Activated T-helper 9 cell treated with anti-CD3 and anti-CD28 coated beads, Interleukin-2, amount 50 U/mL, for 16 hours (primary cell): ENCODE measurements around the gene ALB.

Source experiments
- DNase-seq: peaks from one replicate; pipeline ENCODE4 v3.0.0-alpha.2; 2020; ENCODE audit warnings: low read depth

Gene ALB

DNA sequence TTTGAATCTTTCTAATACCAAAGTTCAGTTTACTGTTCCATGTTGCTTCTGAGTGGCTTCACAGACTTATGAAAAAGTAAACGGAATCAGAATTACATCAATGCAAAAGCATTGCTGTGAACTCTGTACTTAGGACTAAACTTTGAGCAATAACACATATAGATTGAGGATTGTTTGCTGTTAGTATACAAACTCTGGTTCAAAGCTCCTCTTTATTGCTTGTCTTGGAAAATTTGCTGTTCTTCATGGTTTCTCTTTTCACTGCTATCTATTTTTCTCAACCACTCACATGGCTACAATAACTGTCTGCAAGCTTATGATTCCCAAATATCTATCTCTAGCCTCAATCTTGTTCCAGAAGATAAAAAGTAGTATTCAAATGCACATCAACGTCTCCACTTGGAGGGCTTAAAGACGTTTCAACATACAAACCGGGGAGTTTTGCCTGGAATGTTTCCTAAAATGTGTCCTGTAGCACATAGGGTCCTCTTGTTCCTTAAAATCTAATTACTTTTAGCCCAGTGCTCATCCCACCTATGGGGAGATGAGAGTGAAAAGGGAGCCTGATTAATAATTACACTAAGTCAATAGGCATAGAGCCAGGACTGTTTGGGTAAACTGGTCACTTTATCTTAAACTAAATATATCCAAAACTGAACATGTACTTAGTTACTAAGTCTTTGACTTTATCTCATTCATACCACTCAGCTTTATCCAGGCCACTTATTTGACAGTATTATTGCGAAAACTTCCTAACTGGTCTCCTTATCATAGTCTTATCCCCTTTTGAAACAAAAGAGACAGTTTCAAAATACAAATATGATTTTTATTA, 28.3 kb downstream of the ALB start:
- no peak for DNase-seq

DNA sequence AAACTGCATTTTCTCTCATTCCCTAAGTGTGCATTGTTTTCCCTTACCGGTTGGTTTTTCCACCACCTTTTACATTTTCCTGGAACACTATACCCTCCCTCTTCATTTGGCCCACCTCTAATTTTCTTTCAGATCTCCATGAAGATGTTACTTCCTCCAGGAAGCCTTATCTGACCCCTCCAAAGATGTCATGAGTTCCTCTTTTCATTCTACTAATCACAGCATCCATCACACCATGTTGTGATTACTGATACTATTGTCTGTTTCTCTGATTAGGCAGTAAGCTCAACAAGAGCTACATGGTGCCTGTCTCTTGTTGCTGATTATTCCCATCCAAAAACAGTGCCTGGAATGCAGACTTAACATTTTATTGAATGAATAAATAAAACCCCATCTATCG, 29.1 kb downstream of the ALB start:
- DNase-seq: no peak

DNA sequence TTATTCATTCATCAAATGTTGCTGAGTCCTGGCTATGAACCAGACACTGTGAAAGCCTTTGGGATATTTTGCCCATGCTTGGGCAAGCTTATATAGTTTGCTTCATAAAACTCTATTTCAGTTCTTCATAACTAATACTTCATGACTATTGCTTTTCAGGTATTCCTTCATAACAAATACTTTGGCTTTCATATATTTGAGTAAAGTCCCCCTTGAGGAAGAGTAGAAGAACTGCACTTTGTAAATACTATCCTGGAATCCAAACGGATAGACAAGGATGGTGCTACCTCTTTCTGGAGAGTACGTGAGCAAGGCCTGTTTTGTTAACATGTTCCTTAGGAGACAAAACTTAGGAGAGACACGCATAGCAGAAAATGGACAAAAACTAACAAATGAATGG, 30.2 kb downstream of the ALB start:
- DNase-seq: no peak

DNA sequence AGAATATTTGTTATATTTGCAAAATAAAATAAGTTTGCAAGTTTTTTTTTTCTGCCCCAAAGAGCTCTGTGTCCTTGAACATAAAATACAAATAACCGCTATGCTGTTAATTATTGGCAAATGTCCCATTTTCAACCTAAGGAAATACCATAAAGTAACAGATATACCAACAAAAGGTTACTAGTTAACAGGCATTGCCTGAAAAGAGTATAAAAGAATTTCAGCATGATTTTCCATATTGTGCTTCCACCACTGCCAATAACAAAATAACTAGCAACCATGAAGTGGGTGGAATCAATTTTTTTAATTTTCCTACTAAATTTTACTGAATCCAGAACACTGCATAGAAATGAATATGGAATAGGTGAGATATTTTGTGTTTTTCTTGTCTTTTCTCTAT, 31.9 kb downstream of the ALB start, which contains the start of gene AFP:
AFP (plus strand) TSS at position 238 of the 400 bp plus-strand sequence; CDS start at position 280, 42 bp downstream.
- no peak for DNase-seq

DNA sequence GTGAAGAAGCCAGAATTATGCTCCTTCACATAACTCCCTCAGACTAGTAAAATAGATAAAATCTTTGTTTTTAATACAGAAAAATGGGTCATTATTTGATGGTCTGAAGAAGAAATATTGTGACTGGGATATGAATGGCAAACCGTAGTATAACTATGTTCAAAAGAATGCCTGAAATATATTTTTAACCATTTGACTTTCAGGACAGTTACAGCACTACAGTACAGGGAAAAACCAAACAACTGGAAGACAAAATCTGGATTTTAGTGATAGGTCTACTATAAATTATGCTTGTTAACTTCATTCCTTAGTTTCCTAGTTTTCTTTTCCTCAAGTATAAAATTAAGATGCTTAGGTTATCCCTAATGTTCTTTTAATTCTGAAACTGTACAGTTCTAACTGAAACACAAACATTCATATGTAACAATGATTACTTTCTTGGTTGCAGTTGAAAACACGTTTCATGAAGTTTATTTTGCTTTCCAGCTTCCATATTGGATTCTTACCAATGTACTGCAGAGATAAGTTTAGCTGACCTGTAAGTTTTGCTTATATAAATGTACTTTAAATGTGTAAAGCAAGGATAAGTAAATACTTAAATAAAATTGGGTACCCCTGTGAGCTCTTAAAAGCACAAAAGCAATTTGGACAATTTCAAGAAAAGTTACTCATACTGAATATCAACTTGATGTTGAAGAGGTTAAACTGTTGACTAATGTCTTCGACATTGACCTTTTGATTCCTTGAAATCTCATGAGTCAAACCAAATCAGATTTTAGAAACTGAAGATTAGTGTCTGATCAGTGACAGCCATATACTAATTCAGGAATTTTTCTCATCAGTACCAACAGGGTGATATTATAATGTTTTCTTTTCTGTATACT, 32.8 kb downstream of the ALB start:
- no peak for DNase-seq

DNA sequence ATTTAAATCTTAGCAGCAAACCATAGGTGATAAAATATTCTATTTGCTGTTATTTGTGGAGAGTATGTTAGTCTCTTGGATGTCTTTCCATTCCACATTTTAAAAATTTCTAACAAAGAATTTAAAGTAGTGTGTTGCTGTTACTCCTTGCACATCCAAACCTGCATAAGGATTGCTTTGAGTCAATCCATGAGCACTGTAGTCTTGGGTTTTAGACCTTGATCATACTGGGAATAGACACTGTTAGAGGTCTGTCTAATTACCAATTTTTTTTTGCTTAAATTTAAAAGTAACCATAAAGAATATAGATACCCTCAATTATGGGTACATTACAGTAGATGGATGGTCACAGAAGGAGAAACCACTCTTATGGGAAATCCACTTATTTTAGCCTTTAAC, 33.5 kb downstream of the ALB start:
- no peak for DNase-seq

DNA sequence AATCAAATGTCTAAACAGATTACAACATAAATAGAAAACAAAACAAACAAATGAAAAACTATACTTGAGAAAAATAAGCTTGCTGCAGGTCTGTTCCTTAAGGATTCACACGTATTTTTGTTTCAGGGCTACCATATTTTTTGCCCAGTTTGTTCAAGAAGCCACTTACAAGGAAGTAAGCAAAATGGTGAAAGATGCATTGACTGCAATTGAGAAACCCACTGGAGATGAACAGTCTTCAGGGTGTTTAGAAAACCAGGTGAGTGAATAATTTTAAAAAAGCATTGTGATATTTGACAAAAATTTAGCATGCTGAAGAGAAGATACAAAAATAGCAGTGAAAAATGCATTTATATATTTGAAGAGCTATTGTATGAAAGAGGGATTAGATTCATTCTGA, 34.0 kb downstream of the ALB start:
- no peak for DNase-seq

DNA sequence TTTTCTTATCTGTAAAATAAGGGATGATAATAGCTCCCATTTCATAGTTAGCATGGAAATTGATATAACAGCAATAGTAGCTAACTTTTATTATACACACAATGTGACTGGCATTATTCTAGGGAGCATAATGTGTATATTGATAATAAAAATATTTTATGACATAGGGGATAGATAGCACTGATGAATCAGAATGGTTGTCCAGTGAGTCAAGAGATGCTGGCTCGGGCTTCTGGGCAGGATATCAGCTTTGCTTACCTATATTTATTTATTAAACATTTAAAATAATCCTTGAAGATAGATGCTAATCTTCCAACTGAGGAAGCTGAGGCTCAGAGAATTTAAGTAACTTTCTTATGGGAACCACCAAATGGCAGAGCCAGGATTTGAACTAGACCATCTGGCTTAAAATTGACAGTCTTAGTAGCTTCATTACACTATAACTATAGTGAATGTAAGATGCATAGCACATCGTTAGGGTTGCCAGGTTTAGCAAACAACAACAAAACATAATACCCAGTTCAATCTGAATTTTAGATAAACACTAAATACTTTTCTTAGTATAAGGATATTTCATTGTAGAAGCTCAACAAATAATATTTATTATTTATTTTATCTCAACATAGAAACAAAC, 34.6 kb downstream of the ALB start:
- no peak for DNase-seq

DNA sequence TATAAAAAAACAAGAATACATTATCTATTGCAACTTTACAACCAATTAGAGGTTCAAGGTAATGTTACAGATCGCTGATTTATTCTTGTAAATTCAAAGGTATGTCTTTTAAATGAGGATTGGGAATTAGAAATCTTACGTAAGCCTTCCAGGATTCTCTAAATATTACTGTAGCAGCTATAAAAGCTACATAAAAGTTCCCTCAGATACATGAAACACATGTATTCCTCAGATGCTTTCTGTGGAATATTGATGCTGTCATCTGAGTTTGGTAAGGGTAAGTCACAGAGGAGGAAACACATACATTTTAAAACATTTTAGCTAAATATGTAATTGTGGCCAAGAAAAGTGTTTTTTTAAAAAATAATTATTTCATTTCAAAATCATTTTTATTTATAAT, 35.4 kb downstream of the ALB start:
- no peak for DNase-seq

DNA sequence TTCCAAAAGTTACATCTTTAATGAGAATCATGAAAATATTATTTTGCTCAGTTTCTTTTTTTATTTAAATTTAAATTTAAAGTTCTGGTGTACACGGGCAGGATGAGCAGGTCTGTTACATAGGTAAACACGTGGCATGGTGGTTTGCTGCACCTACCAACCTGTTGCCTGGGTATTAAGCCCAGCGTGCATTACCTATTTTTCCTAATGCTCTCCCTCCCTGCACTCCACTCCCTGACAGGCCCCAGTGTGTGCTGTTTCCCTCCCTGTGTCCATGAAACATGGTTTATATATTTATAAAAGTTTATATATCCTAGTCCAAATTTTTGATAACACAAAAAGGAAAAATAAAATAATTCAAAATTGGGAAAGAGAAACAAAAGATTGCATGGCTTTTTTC, 35.9 kb downstream of the ALB start:
- no peak for DNase-seq

DNA sequence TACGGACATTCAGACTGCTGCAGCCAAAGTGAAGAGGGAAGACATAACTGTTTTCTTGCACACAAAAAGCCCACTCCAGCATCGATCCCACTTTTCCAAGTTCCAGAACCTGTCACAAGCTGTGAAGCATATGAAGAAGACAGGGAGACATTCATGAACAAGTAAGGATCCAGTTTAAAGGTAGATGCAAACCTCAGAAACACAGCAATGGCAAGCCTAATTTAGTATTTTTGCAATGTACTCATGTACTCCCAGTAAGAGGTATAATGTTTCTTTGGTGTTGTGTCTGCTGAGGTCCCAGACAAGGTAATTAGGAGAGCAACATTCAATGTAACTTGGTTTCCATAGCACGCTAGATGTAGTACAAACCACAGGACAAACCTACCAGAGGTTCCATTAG, 36.6 kb downstream of the ALB start:
- no peak for DNase-seq

DNA sequence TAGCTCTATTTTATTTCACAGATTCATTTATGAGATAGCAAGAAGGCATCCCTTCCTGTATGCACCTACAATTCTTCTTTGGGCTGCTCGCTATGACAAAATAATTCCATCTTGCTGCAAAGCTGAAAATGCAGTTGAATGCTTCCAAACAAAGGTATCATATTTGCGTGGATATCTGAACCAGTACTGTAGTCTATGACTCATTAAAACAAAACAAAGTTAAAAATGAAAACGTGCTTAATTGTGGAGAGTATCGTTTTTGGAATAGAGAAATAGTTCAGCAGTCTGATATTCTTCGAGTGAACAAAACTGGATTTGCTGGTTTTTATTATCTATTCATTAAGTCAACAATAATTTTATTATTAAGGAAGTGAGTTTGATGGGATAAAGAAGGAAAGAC, 38.2 kb downstream of the ALB start:
- DNase-seq: no peak

DNA sequence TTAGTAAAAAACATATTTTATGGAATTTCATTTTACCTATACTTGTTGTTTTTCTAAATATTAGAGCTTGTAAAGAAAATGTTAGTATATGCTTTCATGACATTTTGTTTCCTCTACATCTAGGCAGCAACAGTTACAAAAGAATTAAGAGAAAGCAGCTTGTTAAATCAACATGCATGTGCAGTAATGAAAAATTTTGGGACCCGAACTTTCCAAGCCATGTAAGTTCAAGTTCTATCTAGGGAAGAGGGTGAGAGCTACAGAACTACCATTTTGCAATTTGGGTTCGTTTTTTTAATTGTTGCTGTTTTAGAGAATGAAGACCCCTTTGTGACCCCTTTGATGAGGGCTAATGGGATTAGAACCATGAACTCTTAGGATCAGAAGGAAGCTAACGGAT, 39.1 kb downstream of the ALB start:
- DNase-seq: no peak

DNA sequence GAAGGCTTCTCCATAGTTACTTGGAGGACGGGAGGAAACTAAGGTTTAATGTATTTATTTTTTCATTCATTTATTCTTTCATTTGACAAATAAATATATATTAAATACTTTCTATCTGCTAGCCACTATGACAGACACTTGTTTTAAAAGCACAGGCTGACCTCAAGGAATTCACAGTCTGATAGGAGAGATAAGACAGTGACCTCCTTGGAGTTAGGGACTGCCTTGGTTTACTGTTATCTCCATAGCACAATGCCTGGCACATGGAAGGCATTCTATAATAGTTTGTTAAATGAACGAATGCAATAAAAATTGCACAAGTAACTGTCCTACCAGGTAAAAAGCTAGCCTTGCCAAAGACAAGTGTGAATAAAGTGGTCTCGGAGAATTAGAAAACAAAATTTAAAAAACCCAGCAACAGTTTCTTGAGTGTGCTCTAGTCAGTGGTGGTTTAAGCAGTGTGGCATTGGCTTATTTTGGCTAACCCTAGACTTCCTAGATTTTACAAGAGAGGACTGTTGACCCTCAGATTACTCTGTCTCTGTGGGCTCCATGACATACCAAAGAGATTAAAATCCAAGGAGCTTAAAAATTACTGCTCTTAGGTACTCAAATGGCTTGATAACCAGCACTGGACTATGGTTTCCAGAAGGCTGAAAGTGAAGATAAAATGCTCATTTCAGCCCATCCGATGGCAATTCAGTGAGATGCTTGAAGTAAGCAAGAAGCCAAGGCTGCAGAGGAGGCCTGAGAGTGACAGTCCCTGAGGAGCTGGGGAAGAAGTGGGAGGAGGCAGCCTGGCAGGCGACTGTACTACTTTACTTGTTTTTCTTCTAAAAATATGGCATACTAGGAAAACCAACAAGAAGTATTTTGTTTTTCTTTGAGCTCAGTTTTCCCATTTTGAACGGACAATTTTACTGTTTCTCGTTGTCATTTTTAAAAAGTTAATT, 41.6 kb downstream of the ALB start:
- DNase-seq: no peak

DNA sequence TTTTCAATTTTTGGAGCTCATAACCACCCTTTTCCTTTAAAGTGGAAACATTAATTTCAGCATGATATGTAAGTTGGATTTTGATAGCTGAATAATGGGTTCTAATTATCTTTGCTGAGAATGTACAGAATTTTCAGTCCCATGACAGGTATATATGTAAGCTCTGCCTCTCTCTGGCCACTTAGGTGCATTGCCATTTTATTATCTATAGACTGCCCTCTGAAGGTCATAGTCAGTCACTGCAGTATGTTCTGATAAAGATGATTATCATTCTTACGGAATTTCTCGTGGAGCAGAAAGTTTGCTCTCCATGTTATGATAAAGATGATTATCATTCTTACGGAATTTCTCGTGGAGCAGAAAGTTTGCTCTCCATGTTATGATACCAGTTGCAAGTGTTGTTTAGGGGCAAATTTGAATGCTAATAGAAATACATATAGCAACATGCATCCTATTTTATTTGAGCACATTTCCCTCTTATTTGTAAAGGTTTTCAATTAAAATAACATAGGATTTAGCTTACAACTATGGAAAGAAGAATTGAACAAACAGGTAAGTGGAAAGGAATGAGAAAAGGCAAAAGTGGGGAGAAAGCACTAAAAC, 42.4 kb downstream of the ALB start:
- DNase-seq: no peak

DNA sequence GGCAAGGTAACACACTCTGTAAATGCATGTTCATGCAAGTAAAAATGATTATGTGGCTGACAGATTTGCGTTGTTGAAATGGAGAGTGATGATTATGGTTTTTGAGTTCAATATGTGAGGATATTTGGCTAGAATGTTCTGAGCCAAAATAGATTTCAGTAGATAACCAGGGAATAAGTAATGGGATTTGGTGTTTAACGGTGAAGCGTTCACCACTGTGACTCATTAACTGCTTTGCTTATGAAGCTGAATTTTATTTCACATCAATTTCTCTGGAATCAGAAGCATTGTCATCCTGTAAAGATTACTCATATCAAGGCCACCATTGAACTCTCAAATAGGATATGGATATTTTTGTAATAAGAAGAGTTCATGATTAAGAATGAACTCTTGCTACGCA, 43.6 kb downstream of the ALB start:
- no peak for DNase-seq

DNA sequence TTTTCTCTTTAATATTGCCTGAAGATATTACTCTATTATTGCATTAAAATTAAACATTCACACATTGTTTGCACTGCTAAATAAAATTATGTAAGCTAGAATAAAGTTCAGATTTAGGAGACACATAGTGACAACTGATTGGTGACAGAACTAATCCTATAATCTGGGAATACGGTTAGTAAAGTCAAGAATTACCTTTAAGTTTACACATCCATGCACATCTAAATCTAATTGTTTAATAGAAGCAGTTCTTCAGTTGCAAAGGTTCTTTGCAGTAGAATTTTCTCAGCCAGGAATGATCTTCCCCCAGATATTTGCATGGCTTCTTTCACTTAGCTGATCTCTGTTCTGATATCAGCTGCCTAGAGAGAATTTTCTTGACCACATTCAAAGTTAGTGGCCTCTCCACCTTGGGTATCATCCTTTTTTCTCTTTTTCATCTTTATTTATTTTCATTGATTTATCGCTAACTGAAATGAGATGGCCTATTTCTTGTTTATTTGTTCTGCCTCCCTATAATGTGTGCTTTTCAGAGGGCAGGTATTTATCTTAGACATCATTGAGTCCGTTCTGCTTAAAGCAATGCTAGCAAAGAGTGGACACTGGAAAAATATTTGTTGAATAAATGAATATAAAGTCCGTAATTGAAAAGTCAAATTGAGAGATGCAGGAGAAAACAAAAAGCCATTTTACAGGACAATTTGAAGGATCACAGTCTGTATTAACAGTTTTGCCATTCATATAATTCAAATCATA, 44.5 kb downstream of the ALB start:
- DNase-seq: no peak

DNA sequence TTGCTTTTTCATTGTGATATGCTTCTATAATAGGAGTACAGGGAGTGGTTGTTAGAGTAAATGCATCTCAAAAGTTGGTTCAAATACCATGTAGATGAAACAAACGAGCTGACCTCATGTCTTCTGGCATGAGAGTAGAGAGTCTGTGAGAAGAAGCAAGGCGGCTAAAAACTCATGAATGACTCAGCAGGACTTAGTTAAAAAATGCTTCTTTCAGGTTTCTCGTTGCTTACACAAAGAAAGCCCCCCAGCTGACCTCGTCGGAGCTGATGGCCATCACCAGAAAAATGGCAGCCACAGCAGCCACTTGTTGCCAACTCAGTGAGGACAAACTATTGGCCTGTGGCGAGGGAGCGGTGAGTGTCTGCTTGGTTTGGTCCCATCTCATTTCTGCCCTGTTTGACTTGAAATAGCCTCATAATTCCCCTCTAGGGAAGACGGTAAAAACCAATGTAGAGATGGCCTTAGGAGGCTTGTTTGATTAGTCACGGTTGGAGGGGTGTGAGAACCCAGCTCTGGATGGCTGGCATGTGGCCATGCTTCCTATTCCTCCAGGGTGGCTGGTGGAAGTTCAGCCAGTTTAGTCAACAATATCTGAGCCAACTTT, 46.4 kb downstream of the ALB start:
- DNase-seq: no peak

DNA sequence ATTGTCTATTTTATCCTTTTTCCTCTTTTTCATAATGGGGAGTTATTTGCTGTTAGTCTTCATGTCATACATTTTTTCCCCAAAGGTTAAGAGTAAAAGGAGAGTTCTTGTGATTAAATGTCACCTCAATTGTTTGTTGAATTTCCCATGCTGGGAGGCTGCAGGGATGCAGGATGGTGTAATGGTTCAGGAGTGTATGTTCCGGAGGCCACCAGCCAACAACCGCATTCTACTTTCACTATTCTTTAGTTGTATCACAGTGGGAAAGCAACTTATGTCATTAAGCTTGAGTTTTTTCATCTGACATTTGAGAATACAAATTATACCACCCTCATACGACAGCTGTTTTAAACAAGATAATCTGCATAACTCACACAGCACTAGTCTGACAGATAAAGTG, 47.3 kb downstream of the ALB start:
- DNase-seq: no peak
